SK-N-SH (cell line): ENCODE results near the gene FXR2. TPM values are rescaled to one million over a fixed set of nuclear protein-coding genes. Genes with fewer than 3 reads are reported as not detected.

ENCODE experiments used
- CTCF ChIA-PET: fragments of 300-600, 350-600 bp; formaldehyde crosslinking; extraction: SDS; loops from one replicate; lab custom pipeline; 2021; lab: Yijun Ruan, JAX
- POLR2A ChIA-PET: fragments of 350-600 bp; sonication (Branson Sonifier 250); formaldehyde crosslinking; extraction: SDS; loops from one replicate; lab custom pipeline; 2020; ENCODE audit warnings: antibody characterized with exemption, inconsistent platforms; lab: Yijun Ruan, JAX
- DNase-seq: peaks from one replicate; pipeline ENCODE4 v3.0.0; 2012
- H2AFZ ChIP-seq: fragments of 200-600 bp; sonication (generic); 2 replicates; pipeline ENCODE4 v1.8.1; 2016; ENCODE audit warnings: antibody characterized with exemption, mild to moderate bottlenecking, low read depth
- H3F3A ChIP-seq: fragments of 200-600 bp; sonication (generic); replicated peaks from 2 replicates; pipeline ENCODE3; 2016; ENCODE audit warnings: antibody characterized with exemption, mild to moderate bottlenecking; ENCODE audit not compliant: insufficient read depth
- H3K27ac ChIP-seq, 2 experiments: fragments of 200-500 bp in 1 of 2; fragments of 200-600 bp in 1 of 2; sonication (Bioruptor generic) in 1 of 2; sonication (generic), shearing (Covaris generic) in 1 of 2; 2 replicates each; pipeline versions ENCODE4 v1.5.1 to v1.6.1; 2014 to 2016; ENCODE audit warnings: low read depth in 2 of 2, inconsistent platforms in 1 of 2, low read length in 1 of 2, mild to moderate bottlenecking in 1 of 2, mixed read lengths in 1 of 2
- H3K27me3 ChIP-seq: fragments of 200-600 bp; sonication (generic), shearing (Covaris generic); 2 replicates; pipeline ENCODE4 v1.6.1; 2016; ENCODE audit warnings: mixed run types; ENCODE audit not compliant: insufficient read depth
- H3K36me3 ChIP-seq, 2 experiments: fragments of 200-500 bp in 1 of 2; fragments of 200-600 bp in 1 of 2; sonication (Bioruptor generic) in 1 of 2; sonication (generic) in 1 of 2; replicated peaks in 1 of 2; 2 replicates each; pipeline versions ENCODE3 to v1.5.1; 2014 to 2016; ENCODE audit warnings: low read length in 1 of 2, mild to moderate bottlenecking in 1 of 2; ENCODE audit not compliant: insufficient read depth in 2 of 2, control insufficient read depth in 1 of 2
- H3K4me1 ChIP-seq, 2 experiments: fragments of 200-500 bp in 1 of 2; fragments of 200-600 bp in 1 of 2; sonication (Bioruptor generic) in 1 of 2; sonication (generic), shearing (Covaris generic) in 1 of 2; 2 replicates each; pipeline versions ENCODE4 v1.5.1 to v1.6.1; 2014 to 2016; ENCODE audit warnings: low read depth in 1 of 2, low read length in 1 of 2, mixed run types in 1 of 2; ENCODE audit not compliant: insufficient read depth in 2 of 2, control insufficient read depth in 1 of 2
- H3K4me2 ChIP-seq: fragments of 200-600 bp; sonication (generic), shearing (Covaris generic); 2 replicates; pipeline ENCODE4 v1.6.1; 2017; ENCODE audit warnings: mixed run types
- H3K4me3 ChIP-seq, 2 experiments: fragments of 200-500 bp in 1 of 2; fragments of 200-600 bp in 1 of 2; sonication (Bioruptor generic) in 1 of 2; sonication (generic), shearing (Covaris generic) in 1 of 2; 2 replicates each; pipeline versions ENCODE4 v1.5.1 to v1.8.1; 2014 to 2016; ENCODE audit warnings: low read depth in 2 of 2, inconsistent platforms in 1 of 2, low read length in 1 of 2, mild to moderate bottlenecking in 1 of 2, mixed read lengths in 1 of 2, moderate library complexity in 1 of 2
- H3K79me2 ChIP-seq: fragments of 200-600 bp; sonication (generic); 2 replicates; pipeline ENCODE4 v1.8.1; 2017; ENCODE audit warnings: mild to moderate bottlenecking; ENCODE audit not compliant: insufficient read depth
- H3K9ac ChIP-seq: fragments of 200-600 bp; sonication (generic); 2 replicates; pipeline ENCODE4 v1.6.1; 2017; ENCODE audit warnings: mixed run types
- H3K9me2 ChIP-seq: fragments of 200-600 bp; sonication (generic); 2 replicates; pipeline ENCODE4 v1.6.1; 2017; ENCODE audit warnings: mixed run types
- H3K9me3 ChIP-seq: fragments of 200-600 bp; sonication (generic); 2 replicates; pipeline ENCODE4 v1.6.1; 2017; ENCODE audit warnings: mixed run types, mild to moderate bottlenecking, moderate library complexity
- H4K20me1 ChIP-seq: fragments of 200-600 bp; sonication (generic); 2 replicates; pipeline ENCODE4 v1.6.1; 2017; ENCODE audit warnings: mild to moderate bottlenecking, mixed run types; ENCODE audit not compliant: insufficient read depth
- CHD2 ChIP-seq: fragments of 150-350 bp; IDR thresholded peaks from 2 replicates; pipeline ENCODE4 v1.6.1; 2018; ENCODE audit warnings: low read length; ENCODE audit not compliant: partially characterized antibody
- ELF1 ChIP-seq: IDR thresholded peaks from 2 replicates; pipeline ENCODE4 v1.4.0; 2012
- EP300 ChIP-seq, 2 experiments: IDR thresholded peaks; 2 replicates each; pipeline versions ENCODE4 v1.4.0 to v1.6.1; 2012; ENCODE audit warnings: borderline replicate concordance in 1 of 2, low read depth in 1 of 2, low read length in 1 of 2
- EZH2phosphoT487 ChIP-seq: fragments of 200-600 bp; sonication (generic); IDR thresholded peaks from 2 replicates; pipeline ENCODE4 v1.6.1; 2017; ENCODE audit warnings: low read depth, mixed run types, mild to moderate bottlenecking, antibody characterized with exemption, moderate library complexity, borderline replicate concordance
- FOSL2 ChIP-seq: IDR thresholded peaks from 2 replicates; pipeline ENCODE4 v1.4.0; 2012; ENCODE audit warnings: low read depth, mild to moderate bottlenecking, moderate library complexity, borderline replicate concordance
- FOXJ3 ChIP-seq: sonication (generic); formaldehyde crosslinking; IDR thresholded peaks from 2 replicates; pipeline ENCODE4 v1.5.1; 2020; ENCODE audit warnings: mild to moderate bottlenecking, missing genetic modification reagents
- FOXM1 ChIP-seq: IDR thresholded peaks from 2 replicates; pipeline ENCODE4 v1.4.0; 2012; ENCODE audit warnings: low read depth, mild to moderate bottlenecking
- GATA2 ChIP-seq: sonication (generic); formaldehyde crosslinking; IDR thresholded peaks from 2 replicates; pipeline ENCODE4 v1.5.0; 2020; ENCODE audit warnings: mild to moderate bottlenecking, missing genetic modification reagents
- JUND ChIP-seq: IDR thresholded peaks from 2 replicates; pipeline ENCODE4 v1.4.0; 2012
- MXI1 ChIP-seq: IDR thresholded peaks from 2 replicates; pipeline ENCODE4 v1.6.1; 2012; ENCODE audit warnings: mild to moderate bottlenecking, low read depth, low read length, improper control_type of control experiment
- NFIC ChIP-seq: IDR thresholded peaks from 2 replicates; pipeline ENCODE4 v1.4.0; 2012; ENCODE audit warnings: borderline replicate concordance
- NRF1 ChIP-seq: IDR thresholded peaks from 2 replicates; pipeline ENCODE4 v1.6.1; 2012; ENCODE audit warnings: low read depth, mild to moderate bottlenecking, low read length
- POLR2AphosphoS5 ChIP-seq: IDR thresholded peaks from 2 replicates; pipeline ENCODE4 v1.6.1; 2012; ENCODE audit warnings: low read depth, low read length
- RAD21 ChIP-seq: IDR thresholded peaks from 2 replicates; pipeline ENCODE4 v1.6.1; 2012; ENCODE audit warnings: mild to moderate bottlenecking, low read length
- RXRA ChIP-seq: IDR thresholded peaks from 2 replicates; pipeline ENCODE4 v1.4.0; 2012; ENCODE audit warnings: low read depth, mild to moderate bottlenecking, borderline replicate concordance
- SIN3A ChIP-seq: IDR thresholded peaks from 2 replicates; pipeline ENCODE4 v1.6.1; 2012; ENCODE audit warnings: low read depth, mild to moderate bottlenecking, low read length, moderate library complexity, borderline replicate concordance
- SMC3 ChIP-seq: IDR thresholded peaks from 2 replicates; pipeline ENCODE4 v1.6.1; 2012; ENCODE audit warnings: low read depth, low read length, improper control_type of control experiment
- TAF1 ChIP-seq: IDR thresholded peaks from 2 replicates; pipeline ENCODE4 v1.6.1; 2012; ENCODE audit warnings: low read depth, mild to moderate bottlenecking, low read length, moderate library complexity, borderline replicate concordance
- TCF12 ChIP-seq: IDR thresholded peaks from 2 replicates; pipeline ENCODE4 v1.4.0; 2012
- TEAD4 ChIP-seq: IDR thresholded peaks from 2 replicates; pipeline ENCODE4 v1.4.0; 2012; ENCODE audit warnings: mild to moderate bottlenecking, borderline replicate concordance; ENCODE audit not compliant: insufficient read depth
- YY1 ChIP-seq: IDR thresholded peaks from 2 replicates; pipeline ENCODE4 v1.4.0; 2012; ENCODE audit warnings: low read depth, mild to moderate bottlenecking
- WGBS: methylation state at CpG from one replicate; pipeline ENCODE4 v1.1.6; 2017; ENCODE audit warnings: low lambda C conversion rate; 5-methylcytosine and 5-hydroxymethylcytosine counted together
- polyA plus RNA-seq, 3 experiments: library from polyadenylated mRNA; depleted of rRNA; stranded (reverse); fragments of >200 nt; gene quantifications; 2 replicates each; pipeline ENCODE4 v1.2.3, GENCODE V29; 2012
- TF ChIP-seq, protein P1 (sequence below): fragments of 150-350 bp; IDR thresholded peaks from 2 replicates; pipeline ENCODE4 v1.6.1; 2017; ENCODE audit warnings: antibody characterized with exemption, low read length, low read depth, borderline replicate concordance
- TF ChIP-seq, protein P2 (sequence below): IDR thresholded peaks from 2 replicates; pipeline ENCODE4 v1.4.0; 2012; ENCODE audit warnings: low read depth, borderline replicate concordance
- TF ChIP-seq, protein P3 (sequence below): IDR thresholded peaks from 2 replicates; pipeline ENCODE4; 2012
- TF ChIP-seq, protein P4 (sequence below): fragments of 150-350 bp; IDR thresholded peaks from 2 replicates; pipeline ENCODE4 v1.6.1; 2016; ENCODE audit warnings: mild to moderate bottlenecking, low read depth, low read length
- TF ChIP-seq, protein P5 (sequence below): IDR thresholded peaks from 2 replicates; pipeline ENCODE4 v1.4.0; 2012; ENCODE audit warnings: low read depth
- TF ChIP-seq, protein P6 (sequence below): IDR thresholded peaks from 2 replicates; pipeline ENCODE4 v1.4.0; 2012; ENCODE audit warnings: low read depth, borderline replicate concordance

FXR2 gene
- polyA plus RNA-seq, 1 of the 3 experiments (the other 2 are of a cell fraction) = 56.4 TPM

DNA sequence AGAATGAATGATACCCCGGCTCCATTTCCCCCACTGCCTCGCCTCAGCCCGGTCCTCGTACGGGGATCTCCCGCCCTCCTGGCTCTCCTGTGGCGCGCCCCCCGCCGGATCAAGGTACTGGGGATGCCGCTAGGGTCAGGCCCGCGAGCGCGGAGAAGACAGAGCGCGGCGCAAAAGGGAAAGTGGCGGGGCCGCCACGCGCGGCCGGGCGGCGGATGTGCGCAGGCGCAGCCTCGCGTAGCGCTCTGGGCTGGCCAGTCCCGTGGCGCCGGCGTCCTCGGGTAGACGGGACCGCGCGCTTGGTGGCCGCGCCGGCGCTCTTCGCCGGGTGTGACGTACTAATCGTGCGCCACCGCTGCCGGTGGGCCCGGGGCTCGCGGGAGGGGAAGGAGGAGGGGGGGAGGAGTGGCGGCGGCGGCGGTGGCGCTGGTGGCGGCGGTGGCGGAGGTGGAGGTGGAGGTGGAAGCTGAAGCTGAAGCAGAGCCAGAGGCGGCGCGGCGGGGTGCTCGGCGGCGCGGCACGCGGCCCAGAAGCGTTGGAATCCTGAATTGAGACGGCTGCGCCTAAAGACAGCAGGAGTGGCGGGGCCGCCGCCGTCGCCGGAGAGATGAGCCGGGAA lies 53.0 kb downstream of the FXR2 start, which contains the start of gene SENP3:
TSS of gene SENP3 (plus strand) at position 331 of the 619 bp plus-strand sequence. CDS start 1,158 bp downstream, outside the sequence.
- Histone ChIP-seq H3K36me3 (peaks cover 24 to 28% of the 10 kb centered on the region in 2 experiments), H2AFZ (peak within 1 kb of the TSS; percentile 85), H3F3A (peaks cover 8% of the 10 kb centered on the region), H3K27ac (peak within 1 kb of the TSS; percentile 85 to 88), H3K4me2 (peak within 1 kb of the TSS; percentile 92), H3K4me3 (peak within 1 kb of the TSS; percentile 88 to 90), H4K20me1 (no peaks in the 10 kb centered on the region), H3K4me1 (peaks cover 17 to 54% of the 10 kb centered on the region in 2 experiments), H3K79me2 (peaks cover 48% of the 10 kb centered on the region), H3K9me2 (no peaks in the 10 kb centered on the region), H3K9ac (peak within 1 kb of the TSS; percentile 93), H3K9me3 (no peaks in the 10 kb centered on the region), H3K27me3 (no peaks in the 10 kb centered on the region)
- WGBS = under 1% methylated on average over 42 of the region's 82 CpGs
- ChIA-PET POLR2A (interaction anchor here (0.7 to 2.7 kb wide), 3 partner anchors 12 to 119 kb away, joined by 3 to 7 read pairs (median 5); partner anchors contain the start of gene TNFSF12), CTCF (interaction anchor here (0.8 to 10.7 kb wide), 37 partner anchors 10 to 310 kb away, joined by 3 to 236 read pairs (median 8); partner anchors contain the start of genes CTDNEP1, KCTD11, MPDU1 and TMEM102)
- DNase-seq = peak; percentile 99
- TF ChIP-seq RAD21 = no peak
- TF ChIP-seq FOXJ3 (CRISPR knock-in tag) = no peak
- peak; percentile 84 for TF ChIP-seq MXI1
- TF ChIP-seq, protein P1, sequence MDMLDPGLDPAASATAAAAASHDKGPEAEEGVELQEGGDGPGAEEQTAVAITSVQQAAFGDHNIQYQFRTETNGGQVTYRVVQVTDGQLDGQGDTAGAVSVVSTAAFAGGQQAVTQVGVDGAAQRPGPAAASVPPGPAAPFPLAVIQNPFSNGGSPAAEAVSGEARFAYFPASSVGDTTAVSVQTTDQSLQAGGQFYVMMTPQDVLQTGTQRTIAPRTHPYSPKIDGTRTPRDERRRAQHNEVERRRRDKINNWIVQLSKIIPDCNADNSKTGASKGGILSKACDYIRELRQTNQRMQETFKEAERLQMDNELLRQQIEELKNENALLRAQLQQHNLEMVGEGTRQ = no peak
- TF ChIP-seq GATA2 (CRISPR knock-in tag) = no peak
- TF ChIP-seq, protein P2, sequence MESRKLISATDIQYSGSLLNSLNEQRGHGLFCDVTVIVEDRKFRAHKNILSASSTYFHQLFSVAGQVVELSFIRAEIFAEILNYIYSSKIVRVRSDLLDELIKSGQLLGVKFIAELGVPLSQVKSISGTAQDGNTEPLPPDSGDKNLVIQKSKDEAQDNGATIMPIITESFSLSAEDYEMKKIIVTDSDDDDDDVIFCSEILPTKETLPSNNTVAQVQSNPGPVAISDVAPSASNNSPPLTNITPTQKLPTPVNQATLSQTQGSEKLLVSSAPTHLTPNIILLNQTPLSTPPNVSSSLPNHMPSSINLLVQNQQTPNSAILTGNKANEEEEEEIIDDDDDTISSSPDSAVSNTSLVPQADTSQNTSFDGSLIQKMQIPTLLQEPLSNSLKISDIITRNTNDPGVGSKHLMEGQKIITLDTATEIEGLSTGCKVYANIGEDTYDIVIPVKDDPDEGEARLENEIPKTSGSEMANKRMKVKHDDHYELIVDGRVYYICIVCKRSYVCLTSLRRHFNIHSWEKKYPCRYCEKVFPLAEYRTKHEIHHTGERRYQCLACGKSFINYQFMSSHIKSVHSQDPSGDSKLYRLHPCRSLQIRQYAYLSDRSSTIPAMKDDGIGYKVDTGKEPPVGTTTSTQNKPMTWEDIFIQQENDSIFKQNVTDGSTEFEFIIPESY = peak; percentile 80; the same call in 1 of the 2 replicates
- no peak for TF ChIP-seq SMC3
- no peak for TF ChIP-seq RXRA
- TF ChIP-seq TCF12 = no peak
- no peak for TF ChIP-seq TEAD4
- TF ChIP-seq NFIC = no peak
- TF ChIP-seq EP300 (IDR thresholded peaks at IDR 0.05; ENCODE audit: borderline replicate concordance in 1 of 2, low read depth in 1 of 2, low read length in 1 of 2) = no peak
- no peak for TF ChIP-seq JUND
- no peak for TF ChIP-seq EZH2phosphoT487
- TF ChIP-seq FOXM1 = no peak
- peak; percentile 64 for TF ChIP-seq CHD2
- no peak for TF ChIP-seq ELF1
- TF ChIP-seq, protein P3, sequence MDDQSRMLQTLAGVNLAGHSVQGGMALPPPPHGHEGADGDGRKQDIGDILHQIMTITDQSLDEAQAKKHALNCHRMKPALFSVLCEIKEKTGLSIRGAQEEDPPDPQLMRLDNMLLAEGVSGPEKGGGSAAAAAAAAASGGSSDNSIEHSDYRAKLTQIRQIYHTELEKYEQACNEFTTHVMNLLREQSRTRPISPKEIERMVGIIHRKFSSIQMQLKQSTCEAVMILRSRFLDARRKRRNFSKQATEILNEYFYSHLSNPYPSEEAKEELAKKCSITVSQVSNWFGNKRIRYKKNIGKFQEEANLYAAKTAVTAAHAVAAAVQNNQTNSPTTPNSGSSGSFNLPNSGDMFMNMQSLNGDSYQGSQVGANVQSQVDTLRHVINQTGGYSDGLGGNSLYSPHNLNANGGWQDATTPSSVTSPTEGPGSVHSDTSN = no peak
- 0 out of 2 replicates have a peak, but pooled peaks have one; percentile 35 for TF ChIP-seq YY1
- 0 out of 2 replicates have a peak, but pooled peaks have one; percentile 15 for TF ChIP-seq TAF1
- TF ChIP-seq, protein P4, sequence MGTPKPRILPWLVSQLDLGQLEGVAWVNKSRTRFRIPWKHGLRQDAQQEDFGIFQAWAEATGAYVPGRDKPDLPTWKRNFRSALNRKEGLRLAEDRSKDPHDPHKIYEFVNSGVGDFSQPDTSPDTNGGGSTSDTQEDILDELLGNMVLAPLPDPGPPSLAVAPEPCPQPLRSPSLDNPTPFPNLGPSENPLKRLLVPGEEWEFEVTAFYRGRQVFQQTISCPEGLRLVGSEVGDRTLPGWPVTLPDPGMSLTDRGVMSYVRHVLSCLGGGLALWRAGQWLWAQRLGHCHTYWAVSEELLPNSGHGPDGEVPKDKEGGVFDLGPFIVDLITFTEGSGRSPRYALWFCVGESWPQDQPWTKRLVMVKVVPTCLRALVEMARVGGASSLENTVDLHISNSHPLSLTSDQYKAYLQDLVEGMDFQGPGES = no peak
- TF ChIP-seq FOSL2 = no peak
- TF ChIP-seq POLR2AphosphoS5 = peak; percentile 55
- peak; percentile 80; the same call in 1 of the 2 replicates for TF ChIP-seq SIN3A
- TF ChIP-seq, protein P5, sequence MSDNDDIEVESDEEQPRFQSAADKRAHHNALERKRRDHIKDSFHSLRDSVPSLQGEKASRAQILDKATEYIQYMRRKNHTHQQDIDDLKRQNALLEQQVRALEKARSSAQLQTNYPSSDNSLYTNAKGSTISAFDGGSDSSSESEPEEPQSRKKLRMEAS = 0 out of 2 replicates have a peak, but pooled peaks have one; percentile 62
- TF ChIP-seq, protein P6, sequence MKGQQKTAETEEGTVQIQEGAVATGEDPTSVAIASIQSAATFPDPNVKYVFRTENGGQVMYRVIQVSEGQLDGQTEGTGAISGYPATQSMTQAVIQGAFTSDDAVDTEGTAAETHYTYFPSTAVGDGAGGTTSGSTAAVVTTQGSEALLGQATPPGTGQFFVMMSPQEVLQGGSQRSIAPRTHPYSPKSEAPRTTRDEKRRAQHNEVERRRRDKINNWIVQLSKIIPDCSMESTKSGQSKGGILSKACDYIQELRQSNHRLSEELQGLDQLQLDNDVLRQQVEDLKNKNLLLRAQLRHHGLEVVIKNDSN = no peak
- TF ChIP-seq NRF1 = peak; percentile 80
